GM12878 (cell line): Measurements from ENCODE around the gene ATP4A. TPM values are rescaled to one million over a fixed set of nuclear protein-coding genes. Genes with fewer than 3 reads are reported as not detected.

Experiments used
- ATAC-seq: fragments of 200-7000 bp; cut with Tn5 transposase; 3 replicates; pipeline ENCODE4 v1.9.1; 2020; ENCODE audit warnings: mild to moderate bottlenecking, moderate library complexity
- BruUV-seq: library from RNA; stranded (reverse); fragments of 400-500 nt; replicated peaks from 2 replicates; lab custom pipeline; 2021; lab: Mats Ljungman, UMichigan
- CTCF ChIA-PET: fragments of 300-600 bp; sonication (Branson Sonifier 250); formaldehyde crosslinking; extraction: SDS; loops from one replicate; lab custom pipeline; 2021; ENCODE audit warnings: inconsistent platforms; lab: Yijun Ruan, JAX
- POLR2A ChIA-PET: fragments of 350-600 bp; formaldehyde crosslinking; extraction: SDS; loops from one replicate; lab custom pipeline; 2021; ENCODE audit warnings: inconsistent platforms; lab: Charles Lee
- RAD21 ChIA-PET: fragments of 300-600 bp; sonication (Branson Sonifier 250); formaldehyde crosslinking; loops from one replicate; lab custom pipeline; 2023; ENCODE audit warnings: antibody characterized with exemption; ENCODE audit not compliant: unreplicated experiment; lab: Charles Lee
- SMC1A ChIA-PET: fragments of 300-600 bp; sonication (Branson Sonifier 250); formaldehyde crosslinking; loops from one replicate; lab custom pipeline; 2023; ENCODE audit not compliant: unreplicated experiment, uncharacterized antibody; lab: Charles Lee
- DNase-seq: peaks from one replicate; pipeline ENCODE4 v3.0.0-alpha.2; 2011; ENCODE audit warnings: low read depth, low spot score
- FAIRE-seq: peaks from 3 replicates; lab custom pipeline; 2011; peaks lifted over from hg19 to GRCh38; lab: Jason Lieb, UNC
- H2AFZ ChIP-seq: 2 replicates; pipeline ENCODE4 v1.6.0; 2011; ENCODE audit warnings: low read depth, low read length, control low read depth; ENCODE audit not compliant: control insufficient read depth
- H3K27ac ChIP-seq: 2 replicates; pipeline ENCODE4 v1.5.1; 2011; ENCODE audit warnings: control low read depth; ENCODE audit not compliant: control insufficient read depth, insufficient read depth
- H3K27me3 ChIP-seq, 2 experiments: replicated peaks in 1 of 2; 2 replicates each; pipeline versions ENCODE4 v1.6.0 to v1.6.1; 2011; ENCODE audit warnings: low read length in 1 of 2; ENCODE audit not compliant: control insufficient read depth in 2 of 2, insufficient read depth in 2 of 2
- H3K36me3 ChIP-seq, 2 experiments: 2 replicates each; pipeline ENCODE4 v1.5.1; 2011; ENCODE audit warnings: low read length in 1 of 2; ENCODE audit not compliant: control insufficient read depth in 2 of 2, insufficient read depth in 2 of 2
- H3K4me1 ChIP-seq: 2 replicates; pipeline ENCODE4 v1.6.1; 2011; ENCODE audit warnings: mild to moderate bottlenecking, low read length, moderate library complexity, mixed read lengths; ENCODE audit not compliant: control insufficient read depth, insufficient read depth
- H3K4me2 ChIP-seq: 2 replicates; pipeline ENCODE4 v1.6.0; 2011; ENCODE audit warnings: control low read depth; ENCODE audit not compliant: control insufficient read depth, insufficient read depth
- H3K4me3 ChIP-seq: fragments of 200-600 bp; sonication (generic); 2 replicates; pipeline ENCODE4 v1.5.1; 2016
- H3K79me2 ChIP-seq: 2 replicates; pipeline ENCODE4 v1.6.0; 2011; ENCODE audit warnings: low read length; ENCODE audit not compliant: control insufficient read depth, insufficient read depth
- H3K9ac ChIP-seq: 2 replicates; pipeline ENCODE4 v1.8.0; 2011; ENCODE audit warnings: low read length, control low read depth, mixed read lengths; ENCODE audit not compliant: control insufficient read depth, insufficient read depth
- H3K9me3 ChIP-seq: replicated peaks from 3 replicates; pipeline ENCODE4 v1.5.1; 2011; ENCODE audit warnings: mild to moderate bottlenecking, low read length; ENCODE audit not compliant: control insufficient read depth, insufficient read depth
- H4K20me1 ChIP-seq: 2 replicates; pipeline ENCODE4 v1.6.0; 2011; ENCODE audit not compliant: control insufficient read depth, insufficient read depth
- BCL11A ChIP-seq: IDR thresholded peaks from 2 replicates; pipeline ENCODE4 v1.6.1; 2011; ENCODE audit warnings: low read depth, low read length
- BHLHE40 ChIP-seq, 2 experiments: fragments of 450-650 bp in 1 of 2; IDR thresholded peaks; 2 replicates each; pipeline ENCODE4 v1.6.1; 2011 to 2017; ENCODE audit warnings: low read depth in 2 of 2, borderline replicate concordance in 1 of 2, improper control_type of control experiment in 1 of 2, low read length in 1 of 2, mild to moderate bottlenecking in 1 of 2
- CBFB ChIP-seq: IDR thresholded peaks from 2 replicates; pipeline ENCODE4 v1.6.1; 2016; ENCODE audit warnings: antibody characterized with exemption, low read depth
- CREB1 ChIP-seq: IDR thresholded peaks from 2 replicates; pipeline ENCODE4 v1.6.1; 2012; ENCODE audit warnings: low read depth, mild to moderate bottlenecking, inconsistent platforms
- EGR1 ChIP-seq, 2 experiments: IDR thresholded peaks; 1 replicate in 1 of 2; 2 replicates in 1 of 2; pipeline ENCODE4 v1.6.1; 2011 to 2012; ENCODE audit warnings: low read depth in 2 of 2, low read length in 2 of 2, borderline replicate concordance in 1 of 2, mild to moderate bottlenecking in 1 of 2, moderate library complexity in 1 of 2
- EZH2 ChIP-seq: IDR thresholded peaks from 2 replicates; pipeline ENCODE4 v1.6.1; 2012; ENCODE audit warnings: low read depth, mild to moderate bottlenecking, control low read depth, inconsistent platforms, low read length, borderline replicate concordance; ENCODE audit not compliant: control insufficient read depth
- IKZF2 ChIP-seq, 2 experiments: fragments of 450-650 bp; IDR thresholded peaks; 2 replicates each; pipeline ENCODE4 v1.6.1; 2017; ENCODE audit warnings: mild to moderate bottlenecking in 2 of 2, moderate library complexity in 2 of 2
- KDM1A ChIP-seq: fragments of 200-600 bp; sonication (generic); IDR thresholded peaks from 2 replicates; pipeline ENCODE4 v1.6.1; 2016; ENCODE audit warnings: borderline replicate concordance
- NR2F1 ChIP-seq: fragments of 450-650 bp; conservative IDR thresholded peaks from 2 replicates; pipeline ENCODE4 v1.6.1; 2017; ENCODE audit warnings: mild to moderate bottlenecking
- RUNX3 ChIP-seq: IDR thresholded peaks from 2 replicates; pipeline ENCODE4 v1.6.1; 2012; ENCODE audit warnings: low read length, inconsistent platforms
- ZNF384 ChIP-seq: IDR thresholded peaks from 2 replicates; pipeline ENCODE4 v1.6.1; 2012; ENCODE audit warnings: low read depth, mild to moderate bottlenecking, low read length, improper control_type of control experiment, borderline replicate concordance
- WGBS: methylation state at CpG from one replicate; pipeline ENCODE4 v1.1.6; 2016; ENCODE audit warnings: low lambda C conversion rate; ENCODE audit not compliant: insufficient replicate concordance, insufficient coverage; ENCODE audit errors: missing lambda C conversion rate; 5-methylcytosine and 5-hydroxymethylcytosine counted together
- in situ Hi-C: fragments of 300-500 bp; cut with MboI; formaldehyde crosslinking; loops from 9 replicates; pipeline ENCODE4 v1.14.3; 2018; ENCODE audit warnings: mixed read lengths
- intact Hi-C: fragments of 100-400 bp; cut with micrococcal nuclease; formaldehyde crosslinking; loops from one replicate; pipeline ENCODE4 v1.14.2; 2022; ENCODE audit not compliant: unreplicated experiment
- polyA plus RNA-seq, 11 experiments: library from polyadenylated mRNA; depleted of rRNA in 4 of 11; unstranded in 6 of 11; stranded (reverse) in 5 of 11; fragments of >200 nt; fragmentation: Nextera tagmentation in 4 of 11; fragmentation: Illumina TruSeq in 1 of 11; extraction: Ambion mirVana in 4 of 11; extraction: Trizol in 1 of 11; gene quantifications; 1 replicate in 1 of 11; 2 replicates in 10 of 11; pipeline versions ENCODE4 v1.2.1 to v1.2.3, GENCODE V29; 2011 to 2016; ENCODE audit warnings: inconsistent platforms in 2 of 11, missing spikeins in 2 of 11, low read depth in 1 of 11
- total RNA-seq, 4 experiments: library from RNA; depleted of rRNA in 3 of 4; stranded (reverse); fragments of >200 nt in 3 of 4; fragmentation: Illumina TruSeq in 1 of 4; extraction: Trizol in 1 of 4; gene quantifications; 2 replicates each; pipeline versions ENCODE4 v1.2.1 to v1.2.3, GENCODE V29; 2013 to 2021
- TF ChIP-seq, protein P1 (sequence below): fragments of 450-650 bp; IDR thresholded peaks from 2 replicates; pipeline ENCODE4 v1.6.1; 2017; ENCODE audit warnings: mild to moderate bottlenecking, low read depth, inconsistent platforms; ENCODE audit not compliant: poor library complexity, severe bottlenecking
- TF ChIP-seq, protein P2 (sequence below): fragments of 450-650 bp; IDR thresholded peaks from 2 replicates; pipeline ENCODE4 v1.6.1; 2017; ENCODE audit warnings: borderline replicate concordance
- TF ChIP-seq, protein P3 (sequence below): IDR thresholded peaks from 2 replicates; pipeline ENCODE4 v1.6.1; 2011; ENCODE audit warnings: mild to moderate bottlenecking, low read depth, low read length, moderate library complexity; ENCODE audit not compliant: insufficient replicate concordance
- TF ChIP-seq, protein P4 (sequence below): IDR thresholded peaks from 2 replicates; pipeline ENCODE4 v1.6.1; 2012; ENCODE audit warnings: low read depth, low read length, improper control_type of control experiment

The ATP4A gene
- total and polyA plus RNA-seq, 10 of the 15 experiments (the other 5 are each of a cell fraction or from before 2014, with no cell fraction given) = 0.03 to 1.5 (median 0.11) TPM; not detected in 3

DNA sequence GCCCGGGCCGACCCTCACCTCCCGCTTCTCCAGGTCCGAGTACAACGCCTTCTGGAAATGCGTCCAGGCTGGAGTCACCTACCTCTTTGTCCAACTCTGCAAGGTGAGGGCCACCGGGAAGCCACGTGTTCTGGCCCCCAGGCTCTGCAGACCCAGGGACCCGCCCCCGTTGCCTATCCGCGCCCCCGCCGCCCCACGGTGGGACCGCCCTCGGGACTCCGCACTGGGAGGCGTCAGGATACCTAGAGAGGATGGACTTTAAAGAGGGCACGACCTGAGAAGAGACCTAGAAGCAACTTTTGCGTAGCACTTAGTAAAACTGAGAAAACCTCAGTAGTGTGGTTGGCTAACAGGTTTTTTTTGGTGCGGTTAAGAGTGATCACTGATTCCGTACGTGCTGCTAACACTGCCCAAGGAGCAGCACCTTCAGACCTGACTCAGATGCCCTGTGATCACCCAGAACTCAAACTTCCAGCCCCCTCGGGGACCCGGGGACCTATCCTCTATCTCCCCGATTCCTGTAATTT, 17.5 kb downstream of the ATP4A start:
- ChIA-PET POLR2A (interaction anchor here (1.0 kb wide), 1 partner anchor 102 kb away, joined by 3 read pairs; the partner anchor contains the start of gene COX6B1), CTCF (interaction anchor here (3.8 to 4.7 kb wide), 2 partner anchors 37 to 45 kb away, joined by 61 to 63 read pairs; no protein-coding TSS in a partner anchor), RAD21 (no interaction called here), SMC1A (interaction anchor here (0.5 kb wide), 1 partner anchor 193 kb away, joined by 3 read pairs; no protein-coding TSS in a partner anchor)
- Histone ChIP-seq H3K27me3 (no peaks in the 10 kb centered on the region), H2AFZ (peak overlapping the region; percentile 91), H3K4me2 (peak overlapping the region; percentile 91), H3K9me3 (no peaks in the 10 kb centered on the region), H3K4me3 (peak overlapping the region; percentile 77), H4K20me1 (no peaks in the 10 kb centered on the region), H3K79me2 (peaks cover 18% of the 10 kb centered on the region), H3K27ac (peak overlapping the region; percentile 86), H3K9ac (peak overlapping the region; percentile 97), H3K36me3 (peaks cover 0 to 2% of the 10 kb centered on the region in 2 experiments; a peak in 2 of 4 replicates), H3K4me1 (peaks cover 17% of the 10 kb centered on the region)
- peak; percentile 82 for ATAC-seq
- no TSS peak for BruUV-seq
- 3% methylated on average over 27 of the region's 27 CpGs for WGBS
- peak; percentile 86 for FAIRE-seq
- intact Hi-C loops (loop anchor here (2.0 to 5.0 kb wide), 3 partner anchors 35 to 386 kb away; partner anchors contain the start of gene HAUS5), in situ Hi-C loops (no loop called here)
- peak; percentile 60 for DNase-seq
- TF ChIP-seq BHLHE40 (IDR thresholded peaks at IDR 0.05; ENCODE audit: borderline replicate concordance in 1 of 2, low read depth in 2 of 2, low read length in 1 of 2) (peak; percentile 52 to 53; a peak in 3 of 4 replicates), CBFB (peak; percentile 67; the same call in 1 of the 2 replicates), NR2F1 (peak; percentile 86), EZH2 (no peak), ZNF384 (peak; percentile 53; the same call in 1 of the 2 replicates), KDM1A (no peak), BCL11A (0 out of 2 replicates have a peak, but pooled peaks have one; percentile 18), RUNX3 (peak; percentile 92), EGR1 (IDR thresholded peaks at IDR 0.05; ENCODE audit: borderline replicate concordance in 1 of 2, low read depth in 2 of 2, low read length in 2 of 2) (peak in 1 of 2 experiments; percentile 71; a peak in 2 of 3 replicates), CREB1 (peak; percentile 37; the same call in 1 of the 2 replicates), IKZF2 (IDR thresholded peaks at IDR 0.05) (peak in 1 of 2 experiments; percentile 35; a peak in 1 of 4 replicates)
- TF ChIP-seq, protein P1, sequence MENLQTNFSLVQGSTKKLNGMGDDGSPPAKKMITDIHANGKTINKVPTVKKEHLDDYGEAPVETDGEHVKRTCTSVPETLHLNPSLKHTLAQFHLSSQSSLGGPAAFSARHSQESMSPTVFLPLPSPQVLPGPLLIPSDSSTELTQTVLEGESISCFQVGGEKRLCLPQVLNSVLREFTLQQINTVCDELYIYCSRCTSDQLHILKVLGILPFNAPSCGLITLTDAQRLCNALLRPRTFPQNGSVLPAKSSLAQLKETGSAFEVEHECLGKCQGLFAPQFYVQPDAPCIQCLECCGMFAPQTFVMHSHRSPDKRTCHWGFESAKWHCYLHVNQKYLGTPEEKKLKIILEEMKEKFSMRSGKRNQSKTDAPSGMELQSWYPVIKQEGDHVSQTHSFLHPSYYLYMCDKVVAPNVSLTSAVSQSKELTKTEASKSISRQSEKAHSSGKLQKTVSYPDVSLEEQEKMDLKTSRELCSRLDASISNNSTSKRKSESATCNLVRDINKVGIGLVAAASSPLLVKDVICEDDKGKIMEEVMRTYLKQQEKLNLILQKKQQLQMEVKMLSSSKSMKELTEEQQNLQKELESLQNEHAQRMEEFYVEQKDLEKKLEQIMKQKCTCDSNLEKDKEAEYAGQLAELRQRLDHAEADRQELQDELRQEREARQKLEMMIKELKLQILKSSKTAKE = peak; percentile 55
- TF ChIP-seq, protein P2, sequence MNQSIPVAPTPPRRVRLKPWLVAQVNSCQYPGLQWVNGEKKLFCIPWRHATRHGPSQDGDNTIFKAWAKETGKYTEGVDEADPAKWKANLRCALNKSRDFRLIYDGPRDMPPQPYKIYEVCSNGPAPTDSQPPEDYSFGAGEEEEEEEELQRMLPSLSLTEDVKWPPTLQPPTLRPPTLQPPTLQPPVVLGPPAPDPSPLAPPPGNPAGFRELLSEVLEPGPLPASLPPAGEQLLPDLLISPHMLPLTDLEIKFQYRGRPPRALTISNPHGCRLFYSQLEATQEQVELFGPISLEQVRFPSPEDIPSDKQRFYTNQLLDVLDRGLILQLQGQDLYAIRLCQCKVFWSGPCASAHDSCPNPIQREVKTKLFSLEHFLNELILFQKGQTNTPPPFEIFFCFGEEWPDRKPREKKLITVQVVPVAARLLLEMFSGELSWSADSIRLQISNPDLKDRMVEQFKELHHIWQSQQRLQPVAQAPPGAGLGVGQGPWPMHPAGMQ = peak; percentile 31; the same call in 1 of the 2 replicates
- TF ChIP-seq, protein P3, sequence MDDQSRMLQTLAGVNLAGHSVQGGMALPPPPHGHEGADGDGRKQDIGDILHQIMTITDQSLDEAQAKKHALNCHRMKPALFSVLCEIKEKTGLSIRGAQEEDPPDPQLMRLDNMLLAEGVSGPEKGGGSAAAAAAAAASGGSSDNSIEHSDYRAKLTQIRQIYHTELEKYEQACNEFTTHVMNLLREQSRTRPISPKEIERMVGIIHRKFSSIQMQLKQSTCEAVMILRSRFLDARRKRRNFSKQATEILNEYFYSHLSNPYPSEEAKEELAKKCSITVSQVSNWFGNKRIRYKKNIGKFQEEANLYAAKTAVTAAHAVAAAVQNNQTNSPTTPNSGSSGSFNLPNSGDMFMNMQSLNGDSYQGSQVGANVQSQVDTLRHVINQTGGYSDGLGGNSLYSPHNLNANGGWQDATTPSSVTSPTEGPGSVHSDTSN = no peak
- TF ChIP-seq, protein P4, sequence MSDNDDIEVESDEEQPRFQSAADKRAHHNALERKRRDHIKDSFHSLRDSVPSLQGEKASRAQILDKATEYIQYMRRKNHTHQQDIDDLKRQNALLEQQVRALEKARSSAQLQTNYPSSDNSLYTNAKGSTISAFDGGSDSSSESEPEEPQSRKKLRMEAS = no peak
